Measurements from ENCODE around the gene TMCO4.

- no peak for TF ChIP-seq CTCF (IDR thresholded peaks at IDR 0.05)
- no peak for TF ChIP-seq POLR2A (IDR thresholded peaks at IDR 0.05)
These were observed 16.4 kb upstream of the TMCO4 start for GRCh38 chr1:19815801-19816736.
